ENCODE results near the gene PPP2R2B. TPM values are rescaled to one million over a fixed set of nuclear protein-coding genes. Genes with fewer than 3 reads are reported as not detected.

PPP2R2B gene
- polyA plus RNA-seq, 1 experiment: 0.58 TPM

- ChIA-PET POLR2A (no interaction called here), CTCF (no interaction called here)
- Histone ChIP-seq H3K4me3 (ENCODE audit: low read depth, low read length) (no peak overlapping the region), H3K36me3 (ENCODE audit: control insufficient read depth, insufficient read depth, low read length) (no peaks in the 10 kb centered on the region), H3K27me3 (ENCODE audit: control insufficient read depth, insufficient read depth, low read length) (no peaks in the 10 kb centered on the region)
- no peak for DNase-seq (ENCODE audit: low read depth)
- TF ChIP-seq CTCF (IDR thresholded peaks at IDR 0.05; ENCODE audit: insufficient read depth, low read depth, low read length): no peak
These were observed 39.4 kb upstream of the PPP2R2B start for GRCh38 chr5:146917931-146918330.

DNA sequence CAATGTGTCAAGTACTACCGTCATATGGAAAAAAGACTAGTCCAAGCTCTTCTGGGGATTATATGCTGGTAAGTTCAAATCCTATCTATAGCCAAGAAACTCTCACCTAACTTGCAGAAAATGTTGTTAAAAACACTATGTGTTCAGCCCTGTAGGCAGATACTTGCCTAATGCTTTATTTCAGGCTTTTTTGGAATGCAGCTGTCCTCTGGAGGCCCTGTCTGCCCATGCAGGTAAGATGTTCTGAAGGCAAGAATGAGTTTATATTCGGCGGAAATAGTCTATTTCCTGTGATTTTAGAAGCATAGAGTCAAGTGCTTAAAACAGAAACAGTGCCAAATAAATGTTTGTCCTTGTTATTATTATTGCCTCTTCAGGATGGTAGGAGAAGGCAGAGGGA lies 34.3 kb upstream of the PPP2R2B start:
- H3K4me3 ChIP-seq (ENCODE audit: low read depth, low read length): no peak overlapping the region
- DNase-seq (ENCODE audit: low read depth): no peak
- H3K27me3 ChIP-seq (ENCODE audit: control insufficient read depth, insufficient read depth, low read length): no peaks in the 10 kb centered on the region
- POLR2A ChIA-PET: no interaction called here
- no peak for TF ChIP-seq CTCF (IDR thresholded peaks at IDR 0.05; ENCODE audit: insufficient read depth, low read depth, low read length)
- no peaks in the 10 kb centered on the region for H3K36me3 ChIP-seq (ENCODE audit: control insufficient read depth, insufficient read depth, low read length)
- CTCF ChIA-PET: no interaction called here

DNA sequence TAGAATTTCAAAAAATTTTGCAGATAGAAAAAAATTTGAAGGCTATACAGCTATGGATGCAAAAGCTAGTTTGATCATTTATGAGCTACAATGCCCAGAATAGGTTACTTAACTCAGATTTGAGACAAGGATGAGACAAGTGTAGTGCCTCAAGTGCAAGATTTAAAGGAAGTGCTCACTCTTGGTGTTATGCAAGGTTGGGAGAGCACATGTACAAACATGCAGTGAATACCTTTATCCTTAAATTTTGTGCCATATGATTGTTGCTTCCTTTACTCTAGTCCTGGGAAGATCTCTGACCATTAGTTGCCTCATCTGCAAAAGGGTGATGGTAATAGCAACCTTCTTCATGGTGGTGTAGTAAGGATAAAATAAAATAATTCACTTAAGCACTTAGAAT lies 31.7 kb upstream of the PPP2R2B start:
- no peak for TF ChIP-seq CTCF (IDR thresholded peaks at IDR 0.05; ENCODE audit: insufficient read depth, low read depth, low read length)
- no peaks in the 10 kb centered on the region for H3K36me3 ChIP-seq (ENCODE audit: control insufficient read depth, insufficient read depth, low read length)
- no peaks in the 10 kb centered on the region for H3K27me3 ChIP-seq (ENCODE audit: control insufficient read depth, insufficient read depth, low read length)
- H3K4me3 ChIP-seq (ENCODE audit: low read depth, low read length): no peak overlapping the region
- CTCF ChIA-PET: no interaction called here
- DNase-seq (ENCODE audit: low read depth): no peak
- POLR2A ChIA-PET: no interaction called here

DNA sequence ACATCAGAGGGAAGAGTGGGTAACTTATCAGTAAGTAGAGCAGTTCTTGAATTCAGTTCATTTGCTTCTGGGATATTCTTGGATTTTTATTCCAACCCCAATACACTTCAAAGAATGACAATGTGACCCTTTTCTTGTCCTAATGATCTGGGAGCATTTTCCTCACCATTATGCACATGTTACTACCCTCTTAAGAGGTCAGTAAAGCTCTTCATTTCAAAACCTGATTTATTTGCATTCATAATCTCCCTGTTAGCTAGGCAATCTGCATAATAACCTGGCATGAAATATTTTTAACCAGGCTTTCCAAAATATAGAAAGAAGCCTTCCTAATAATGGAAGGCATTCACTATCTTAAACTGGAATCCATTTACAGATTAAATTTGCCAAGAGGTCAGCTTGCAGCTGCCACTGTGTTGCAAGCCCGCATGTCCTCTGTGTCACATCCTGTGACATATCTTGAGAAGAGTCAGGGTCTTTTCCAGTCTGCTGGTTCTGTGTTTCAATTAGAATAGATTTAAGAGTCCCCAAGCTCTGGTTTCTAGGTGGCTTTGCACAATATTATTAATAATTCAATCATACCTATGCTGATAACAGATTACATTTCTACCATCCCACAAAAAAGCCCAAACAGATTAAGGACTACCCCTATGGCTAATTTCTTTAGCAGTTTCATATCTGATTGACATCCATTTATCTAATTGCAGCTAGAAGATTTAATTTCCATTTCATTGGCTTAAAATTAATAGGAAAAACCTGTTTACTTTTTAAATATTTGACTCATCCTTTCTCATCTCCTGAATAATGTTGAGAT lies 30.9 kb upstream of the PPP2R2B start:
- POLR2A ChIA-PET: no interaction called here
- CTCF ChIA-PET: no interaction called here
- Histone ChIP-seq H3K36me3 (ENCODE audit: control insufficient read depth, insufficient read depth, low read length) (no peaks in the 10 kb centered on the region), H3K27me3 (ENCODE audit: control insufficient read depth, insufficient read depth, low read length) (no peaks in the 10 kb centered on the region), H3K4me3 (ENCODE audit: low read depth, low read length) (no peak overlapping the region)
- no peak for TF ChIP-seq CTCF (IDR thresholded peaks at IDR 0.05; ENCODE audit: insufficient read depth, low read depth, low read length)
- no peak for DNase-seq (ENCODE audit: low read depth)

- Histone ChIP-seq H3K36me3 (ENCODE audit: control insufficient read depth, insufficient read depth, low read length) (no peaks in the 10 kb centered on the region), H3K27me3 (ENCODE audit: control insufficient read depth, insufficient read depth, low read length) (no peaks in the 10 kb centered on the region), H3K4me3 (ENCODE audit: low read depth, low read length) (no peak overlapping the region)
- DNase-seq (ENCODE audit: low read depth): no peak
- TF ChIP-seq CTCF (IDR thresholded peaks at IDR 0.05; ENCODE audit: insufficient read depth, low read depth, low read length): no peak
- CTCF ChIA-PET: no interaction called here
- POLR2A ChIA-PET: no interaction called here
These were observed 28.2 kb upstream of the PPP2R2B start for GRCh38 chr5:146906803-146907202.
